ENCODE results near the gene RGS3. TPM values are rescaled to one million over a fixed set of nuclear protein-coding genes. Genes with fewer than 3 reads are reported as not detected.
"Not testable (repeated sequence)": the region's sequence is repeated elsewhere in the genome, so short reads cannot be mapped to it uniquely, and the experiment has no call there.

The RGS3 gene
- total RNA-seq, 8 experiments from 2014 or later: 5.7 to 82.3 (median 50.6) TPM

DNA sequence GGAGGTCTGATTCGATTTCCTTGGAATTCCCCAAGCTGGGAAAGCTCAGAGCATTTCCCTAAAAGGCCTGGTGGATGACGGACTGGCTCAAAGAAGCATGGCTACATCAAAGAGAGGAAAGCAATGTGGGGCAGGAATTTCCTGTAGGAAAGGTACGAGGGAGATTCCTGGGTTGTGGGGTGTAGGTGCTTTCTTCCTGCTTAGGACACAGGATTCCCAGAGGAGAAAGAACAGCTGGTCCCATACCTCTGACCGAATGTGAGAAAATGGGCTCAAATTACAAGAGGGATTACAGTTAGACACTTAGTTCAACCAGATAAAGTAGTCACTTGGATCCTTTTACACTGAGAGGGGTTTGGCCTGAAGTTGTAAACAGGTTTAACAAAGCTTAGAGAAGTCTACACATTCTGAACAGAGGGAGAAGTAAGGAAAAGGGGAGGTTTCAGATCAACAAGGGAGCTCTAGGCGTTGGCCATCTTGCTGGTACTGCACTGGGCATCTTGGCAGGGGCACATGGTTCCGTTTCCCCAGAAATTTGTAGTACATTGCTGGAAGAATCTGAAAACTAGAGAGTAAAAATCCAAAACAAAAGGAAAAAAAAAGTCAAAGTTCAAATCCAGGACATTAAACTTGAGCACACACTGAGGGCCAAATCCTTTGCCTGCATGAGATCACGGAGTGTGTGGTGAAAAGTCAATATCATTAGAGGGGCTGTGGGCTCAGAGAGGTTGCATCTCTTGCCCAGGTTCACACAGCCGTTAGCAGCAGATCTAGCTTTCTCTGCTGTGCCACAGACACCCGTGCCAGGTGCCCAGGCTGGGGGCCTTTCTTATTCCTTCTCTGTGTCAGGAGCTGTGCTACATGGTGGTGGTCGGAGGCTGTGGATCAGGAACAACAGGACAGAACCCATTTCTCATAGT, 171.3 kb downstream of the RGS3 start:
- 40 to 79% (median 59%) methylated on average over 2 to 6 of the region's 10 CpGs; no CpG with 5 or more reads in 2 of the 10 experiments for WGBS, 10 experiments
- Histone ChIP-seq H3K4me3 (no peak overlapping the region), H3K4me1 (replicated peaks in 1 of 2) (peaks cover 3 to 11% of the 10 kb centered on the region in 2 donors), H3K27ac (no peak overlapping the region)
- ATAC-seq (replicated peaks in 6 of 8): peak in 1 of 8 experiments; percentile 18
- in situ Hi-C loops (cut with MboI; ENCODE audit: low pct_unique_long_range_greater_than_20kb in 2 of 9, low sequenced_read_pairs in 9 of 9, unreplicated experiment in 9 of 9): no loop called here

DNA sequence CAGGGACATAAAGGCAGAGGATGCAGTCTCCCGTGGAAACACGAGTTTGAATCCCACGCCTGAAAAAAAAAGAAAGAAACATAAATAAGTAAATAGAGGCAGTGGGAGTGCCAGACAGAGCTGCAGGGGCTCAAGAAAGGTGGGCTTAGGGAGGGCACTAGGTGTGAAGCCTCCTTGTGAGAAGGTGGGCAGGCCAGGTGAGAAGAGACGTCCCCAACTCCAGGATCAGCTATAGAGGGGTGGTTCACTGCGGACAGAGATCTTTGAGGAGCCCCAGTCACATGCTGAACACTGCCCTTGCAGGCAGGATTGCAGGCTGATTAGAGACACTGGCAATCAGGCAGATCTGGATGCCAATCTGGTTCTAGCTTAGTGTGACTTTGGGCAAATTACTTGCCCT, 172.1 kb downstream of the RGS3 start:
- in situ Hi-C loops (cut with MboI; ENCODE audit: low pct_unique_long_range_greater_than_20kb in 2 of 9, low sequenced_read_pairs in 9 of 9, unreplicated experiment in 9 of 9): no loop called here
- H3K4me1 ChIP-seq (replicated peaks in 1 of 2): peaks cover 3 to 11% of the 10 kb centered on the region in 2 donors
- H3K27ac ChIP-seq: no peak overlapping the region
- ATAC-seq (replicated peaks in 6 of 8): no peak
- H3K4me3 ChIP-seq: no peak overlapping the region
- 74 to 100% (median 84%) methylated on average over 1 to 3 of the region's 5 CpGs; no CpG with 5 or more reads in 6 of the 10 experiments for WGBS, 10 experiments

DNA sequence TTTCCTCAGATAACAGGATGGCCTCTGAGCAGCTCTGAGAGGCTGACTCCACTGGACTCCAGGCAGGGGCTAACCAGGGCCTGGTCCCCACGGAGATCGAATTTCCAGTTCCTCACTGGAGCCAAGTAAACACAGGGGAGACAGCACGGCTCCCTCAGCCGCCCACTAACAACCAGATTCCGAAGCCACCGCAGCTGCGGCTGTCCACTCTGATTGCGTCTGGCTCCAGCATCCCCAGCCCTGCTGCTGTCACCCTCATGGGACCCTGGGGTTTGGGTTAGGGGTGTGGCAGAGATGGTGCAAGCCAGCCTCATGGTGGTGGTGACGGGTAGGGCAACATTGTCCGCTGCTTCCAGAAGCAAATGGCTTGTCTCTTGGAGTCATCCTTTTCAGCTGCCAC, 172.6 kb downstream of the RGS3 start:
- Histone ChIP-seq H3K27ac (no peak overlapping the region), H3K4me3 (no peak overlapping the region), H3K4me1 (replicated peaks in 1 of 2) (peaks cover 3 to 11% of the 10 kb centered on the region in 2 donors)
- WGBS, 10 experiments: 50 to 100% (median 91%) methylated on average over 2 of the region's 10 CpGs; no CpG with 5 or more reads in 6 of the 10 experiments
- no peak for ATAC-seq (replicated peaks in 6 of 8)
- in situ Hi-C loops (cut with MboI; ENCODE audit: low pct_unique_long_range_greater_than_20kb in 2 of 9, low sequenced_read_pairs in 9 of 9, unreplicated experiment in 9 of 9): no loop called here

DNA sequence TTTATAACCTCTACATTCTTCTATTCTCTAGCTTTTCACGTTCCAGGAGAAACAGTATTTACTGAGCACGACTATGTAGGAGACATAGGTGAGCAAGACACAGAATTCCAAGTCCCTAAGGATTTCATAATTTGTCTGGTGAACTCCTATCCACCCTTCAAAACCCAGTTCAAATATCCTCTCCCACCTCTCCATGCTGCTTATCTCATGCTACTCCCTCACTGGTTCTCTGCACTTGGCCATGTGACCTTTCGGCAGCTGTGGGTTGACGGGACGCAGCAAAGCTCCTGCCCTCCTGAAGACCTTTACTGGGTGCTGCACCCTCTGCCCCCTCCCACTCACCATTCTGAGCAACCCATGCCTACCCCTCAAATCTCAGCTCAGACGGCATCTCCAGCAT, 173.2 kb downstream of the RGS3 start:
- ATAC-seq (replicated peaks in 6 of 8): no peak
- H3K4me1 ChIP-seq (replicated peaks in 1 of 2): peaks cover 3 to 11% of the 10 kb centered on the region in 2 donors
- no peak overlapping the region for H3K4me3 ChIP-seq
- 80 to 100% (median 100%) methylated on average over 2 to 4 of the region's 6 CpGs; no CpG with 5 or more reads in 3 of the 10 experiments for WGBS, 10 experiments
- no peak overlapping the region for H3K27ac ChIP-seq
- in situ Hi-C loops (cut with MboI; ENCODE audit: low pct_unique_long_range_greater_than_20kb in 2 of 9, low sequenced_read_pairs in 9 of 9, unreplicated experiment in 9 of 9): no loop called here

DNA sequence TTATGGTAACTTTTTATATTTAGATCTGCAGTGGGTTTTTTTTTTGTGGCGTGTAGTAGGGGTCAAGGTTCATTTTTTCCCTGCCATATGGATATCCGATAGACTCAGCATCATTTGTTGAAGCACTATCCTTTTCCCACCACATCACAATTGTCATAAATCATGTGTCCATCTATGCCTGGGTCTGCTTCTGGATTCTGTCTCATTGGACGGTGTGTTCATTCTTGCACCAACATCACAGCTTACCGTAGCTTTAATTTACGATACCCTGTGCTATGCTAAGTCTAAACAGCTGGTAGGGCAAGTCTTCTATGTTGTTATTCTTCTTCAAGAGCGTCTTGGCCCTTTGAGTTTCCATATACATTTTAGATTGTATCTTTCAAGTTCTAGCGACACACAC, 175.0 kb downstream of the RGS3 start:
- ATAC-seq (replicated peaks in 6 of 8): peak in 5 of 8 experiments; percentile 15 to 59 (median 40)
- 33 to 90% (median 65%) methylated on average over 1 to 7 of the region's 7 CpGs for WGBS, 10 experiments
- Histone ChIP-seq H3K27ac (peak overlapping the region in 1 of 2 donors; percentile 2), H3K4me3 (no peak overlapping the region), H3K4me1 (replicated peaks in 1 of 2) (peaks cover 3 to 11% of the 10 kb centered on the region in 2 donors)
- in situ Hi-C loops (cut with MboI; ENCODE audit: low pct_unique_long_range_greater_than_20kb in 2 of 9, low sequenced_read_pairs in 9 of 9, unreplicated experiment in 9 of 9): no loop called here

DNA sequence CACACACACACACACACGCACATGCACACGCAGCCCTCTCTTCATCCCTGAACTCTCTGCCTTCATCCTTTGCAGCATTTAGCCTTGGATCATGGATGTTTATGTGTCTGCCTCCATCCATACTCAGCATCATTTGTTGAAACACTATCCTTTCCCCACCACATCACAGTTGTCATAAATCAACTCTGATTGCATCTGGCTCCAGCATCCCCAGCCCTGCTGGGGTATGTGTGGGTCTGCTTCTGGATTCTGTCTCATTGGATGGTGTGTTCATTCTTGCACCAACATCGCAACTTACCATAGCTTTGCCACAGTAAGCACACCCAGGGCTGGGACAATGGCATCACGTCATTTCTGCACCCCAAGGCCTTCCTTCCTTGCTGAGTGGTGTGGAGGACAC, 175.4 kb downstream of the RGS3 start:
- peaks cover 3 to 11% of the 10 kb centered on the region in 2 donors for H3K4me1 ChIP-seq (replicated peaks in 1 of 2)
- in situ Hi-C loops (cut with MboI; ENCODE audit: low pct_unique_long_range_greater_than_20kb in 2 of 9, low sequenced_read_pairs in 9 of 9, unreplicated experiment in 9 of 9): no loop called here
- ATAC-seq (replicated peaks in 6 of 8): peak in 5 of 8 experiments; percentile 67 to 82 (median 76)
- no peak overlapping the region for H3K4me3 ChIP-seq
- peak overlapping the region in 1 of 2 donors; percentile 2 for H3K27ac ChIP-seq
- 30 to 100% (median 85%) methylated on average over 1 to 4 of the region's 4 CpGs; no CpG with 5 or more reads in 1 of the 10 experiments for WGBS, 10 experiments

DNA sequence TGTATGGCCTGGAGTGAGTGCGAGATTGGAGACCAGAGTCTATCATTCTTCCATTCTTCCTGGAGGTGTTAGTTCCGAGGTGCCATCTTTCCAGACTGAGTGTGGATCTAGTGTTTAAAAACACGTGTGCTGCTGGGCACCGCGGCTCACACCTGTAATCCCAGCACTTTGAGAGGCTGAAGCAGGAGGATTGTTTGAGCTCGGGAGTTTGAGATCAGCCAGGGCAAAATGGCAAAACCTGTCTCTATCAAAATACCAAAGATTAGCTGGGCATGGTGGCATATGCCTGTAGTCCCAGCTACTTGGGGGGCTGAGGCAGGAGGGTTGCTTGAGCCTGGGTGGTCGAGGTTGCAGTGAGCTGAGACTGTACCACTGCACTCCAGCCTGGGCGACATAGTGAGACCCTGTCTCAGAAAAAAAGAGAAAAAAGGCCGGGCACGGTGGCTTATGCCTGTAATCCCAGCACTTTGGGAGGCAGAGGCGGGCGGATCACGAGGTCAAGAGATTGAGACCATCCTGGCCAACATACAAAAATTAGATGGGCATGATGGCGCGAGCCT, 176.0 kb downstream of the RGS3 start:
- WGBS, 10 experiments: 76 to 100% (median 95%) methylated on average over 1 to 9 of the region's 15 CpGs; no CpG with 5 or more reads in 4 of the 10 experiments
- H3K4me3 ChIP-seq; H3K27ac ChIP-seq; ATAC-seq (replicated peaks in 6 of 8); in situ Hi-C loops (cut with MboI; ENCODE audit: low pct_unique_long_range_greater_than_20kb in 2 of 9, low sequenced_read_pairs in 9 of 9, unreplicated experiment in 9 of 9): not testable (repeated sequence)
- peaks cover 0 to 11% of the 10 kb centered on the region in 2 donors for H3K4me1 ChIP-seq (replicated peaks in 1 of 2)

DNA sequence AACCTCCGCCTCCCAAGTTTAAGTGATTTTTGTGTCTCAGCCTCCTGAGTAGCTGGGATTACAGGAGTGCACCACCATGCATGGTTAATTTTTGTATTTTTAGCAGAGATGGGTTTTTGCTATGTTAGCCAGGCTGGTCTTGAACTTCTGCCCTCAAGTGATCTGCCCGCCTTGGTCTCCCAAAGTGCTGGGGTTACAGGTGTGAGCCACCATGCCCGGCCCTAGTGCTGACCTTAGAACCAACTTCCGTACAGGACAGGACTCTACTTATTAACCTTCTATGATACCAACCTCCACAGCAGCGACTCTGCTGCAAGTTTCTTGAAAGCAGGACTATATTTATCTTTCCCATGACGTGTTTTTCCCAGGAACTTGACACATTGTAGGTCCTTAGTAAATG, 176.9 kb downstream of the RGS3 start:
- in situ Hi-C loops (cut with MboI; ENCODE audit: low pct_unique_long_range_greater_than_20kb in 2 of 9, low sequenced_read_pairs in 9 of 9, unreplicated experiment in 9 of 9): no loop called here
- ATAC-seq (replicated peaks in 6 of 8): no peak
- 58 to 100% (median 82%) methylated on average over 1 to 5 of the region's 6 CpGs; no CpG with 5 or more reads in 2 of the 10 experiments for WGBS, 10 experiments
- H3K4me1 ChIP-seq (replicated peaks in 1 of 2): peaks cover 0 to 11% of the 10 kb centered on the region in 2 donors
- no peak overlapping the region for H3K27ac ChIP-seq
- H3K4me3 ChIP-seq: no peak overlapping the region

DNA sequence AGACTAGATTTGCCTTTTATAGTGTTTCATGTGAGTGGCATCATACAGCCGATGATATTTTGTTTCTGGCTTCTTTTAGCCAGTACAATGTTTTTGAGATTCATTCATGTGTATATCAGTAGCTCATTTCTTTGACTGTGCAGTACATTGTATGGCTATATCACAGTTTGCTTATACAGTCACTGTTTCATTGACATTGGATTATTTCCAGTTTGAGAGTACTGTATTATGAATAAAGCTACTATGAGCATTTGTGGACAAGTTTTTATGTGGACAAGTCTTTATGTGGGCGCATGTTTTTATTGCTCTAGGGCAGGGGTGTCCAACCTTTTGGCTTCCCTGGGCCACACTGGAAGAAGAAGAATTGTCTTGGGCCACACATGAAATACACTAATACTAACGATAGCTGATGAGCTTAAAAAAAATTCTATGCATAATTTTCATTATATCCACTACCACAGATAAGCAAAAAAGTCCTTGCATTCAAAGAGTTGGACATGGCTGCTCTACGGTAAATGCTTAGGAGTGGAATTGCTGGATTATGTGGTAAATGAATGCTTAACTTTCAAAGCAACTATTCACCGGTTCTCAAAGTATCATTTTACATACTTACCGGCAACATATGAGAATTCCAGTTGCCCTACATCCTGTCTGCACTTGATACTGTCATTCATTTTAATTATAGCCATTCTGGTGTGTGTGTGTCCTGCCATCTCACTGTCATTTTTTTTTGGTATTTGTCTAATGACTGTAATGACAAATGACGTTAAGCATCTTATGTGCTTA, 177.8 kb downstream of the RGS3 start:
- ATAC-seq (replicated peaks in 6 of 8): no peak
- Histone ChIP-seq H3K27ac (no peak overlapping the region), H3K4me1 (replicated peaks in 1 of 2) (peaks cover 0 to 11% of the 10 kb centered on the region in 2 donors), H3K4me3 (no peak overlapping the region)
- in situ Hi-C loops (cut with MboI; ENCODE audit: low pct_unique_long_range_greater_than_20kb in 2 of 9, low sequenced_read_pairs in 9 of 9, unreplicated experiment in 9 of 9): no loop called here
- 50 to 98% (median 87%) methylated on average over 1 to 7 of the region's 7 CpGs for WGBS, 10 experiments

DNA sequence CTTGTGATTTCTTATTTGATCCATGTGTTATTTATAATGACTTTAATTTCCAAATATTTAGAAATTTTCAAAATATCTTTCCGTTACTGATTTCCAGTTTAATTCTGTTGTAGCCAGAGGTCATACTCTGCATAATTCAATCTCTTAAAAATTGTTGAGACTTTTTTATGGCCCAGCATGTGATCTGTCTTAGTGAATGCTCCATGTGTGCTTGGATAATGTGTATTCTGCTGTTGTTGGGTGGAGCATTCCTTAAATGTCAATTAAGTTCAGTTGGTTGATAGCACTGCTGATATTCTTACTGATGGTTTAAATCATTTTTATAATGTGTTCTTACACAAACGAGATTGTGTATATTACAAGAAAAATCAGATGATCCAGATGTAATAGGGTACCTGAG, 180.8 kb downstream of the RGS3 start:
- H3K4me3 ChIP-seq: no peak overlapping the region
- 0 to 100% (median 78%) methylated on average over 1 to 2 of the region's 2 CpGs for WGBS, 10 experiments
- in situ Hi-C loops (cut with MboI; ENCODE audit: low pct_unique_long_range_greater_than_20kb in 2 of 9, low sequenced_read_pairs in 9 of 9, unreplicated experiment in 9 of 9): no loop called here
- peak in 3 of 8 experiments; percentile 30 to 84 (median 75) for ATAC-seq (replicated peaks in 6 of 8)
- no peak overlapping the region for H3K27ac ChIP-seq
- peaks cover 0 to 2% of the 10 kb centered on the region in 2 donors for H3K4me1 ChIP-seq (replicated peaks in 1 of 2)

DNA sequence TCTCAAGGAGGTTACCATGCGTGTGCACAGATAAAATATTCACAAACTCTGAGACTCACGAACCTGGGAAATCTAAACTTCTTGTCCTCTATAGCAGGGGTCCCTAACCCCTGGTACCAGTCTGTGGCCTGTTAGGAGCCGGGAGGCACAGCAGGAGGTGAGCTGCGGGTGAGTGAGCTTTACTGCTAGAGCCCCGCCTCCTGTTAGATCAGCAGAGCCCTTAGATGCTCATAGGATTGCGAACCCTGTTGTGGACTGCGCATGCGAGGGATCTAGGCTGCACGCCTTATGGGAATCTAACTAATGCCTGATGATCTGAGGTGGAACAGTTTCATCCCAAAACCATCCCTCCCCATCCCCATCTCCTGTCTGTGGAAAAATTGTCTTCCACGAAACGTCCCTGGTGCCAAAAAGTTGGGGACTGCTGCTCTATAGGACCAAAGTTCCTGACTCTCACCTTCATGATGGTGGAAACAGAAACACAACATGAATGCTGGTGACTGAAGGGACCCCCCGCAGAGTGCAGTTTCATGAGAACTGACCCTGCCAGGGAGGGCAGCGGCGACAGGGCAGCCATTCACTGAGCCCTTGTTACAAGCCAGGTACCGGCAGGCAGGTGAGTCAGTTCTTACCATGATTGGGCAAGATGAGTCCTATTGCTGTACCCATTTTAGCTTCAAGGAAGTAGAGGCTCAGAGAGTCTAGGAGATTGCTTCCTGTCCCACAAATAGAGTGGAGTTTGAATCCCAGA, 181.9 kb downstream of the RGS3 start:
- in situ Hi-C loops (cut with MboI; ENCODE audit: low pct_unique_long_range_greater_than_20kb in 2 of 9, low sequenced_read_pairs in 9 of 9, unreplicated experiment in 9 of 9): loop anchor here in 1 of 9 experiments (5.0 kb wide), 1 partner anchor 48 kb away; no protein-coding TSS in a partner anchor
- WGBS, 10 experiments: 67 to 100% (median 77%) methylated on average over 1 to 7 of the region's 15 CpGs; no CpG with 5 or more reads in 3 of the 10 experiments
- Histone ChIP-seq H3K4me1 (replicated peaks in 1 of 2) (peaks cover 0 to 2% of the 10 kb centered on the region in 2 donors), H3K4me3 (no peak overlapping the region), H3K27ac (no peak overlapping the region)
- ATAC-seq (replicated peaks in 6 of 8): peak in 2 of 8 experiments; percentile 28 to 45

DNA sequence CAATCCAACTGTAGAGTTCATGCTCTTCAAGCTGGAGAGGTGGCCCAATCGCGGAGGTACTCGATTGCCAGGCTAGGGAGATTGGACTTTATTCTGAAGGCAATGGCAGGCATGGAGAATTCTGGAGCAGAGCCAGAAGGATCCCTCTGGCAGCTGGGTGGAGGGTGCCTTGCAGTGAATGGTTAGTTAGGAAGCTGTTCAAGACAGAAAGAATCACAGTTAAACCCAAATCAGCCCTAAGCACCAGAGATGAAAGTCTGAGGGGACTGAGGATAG, 182.4 kb downstream of the RGS3 start:
- H3K4me3 ChIP-seq: no peak overlapping the region
- H3K4me1 ChIP-seq (replicated peaks in 1 of 2): peaks cover 0 to 3% of the 10 kb centered on the region in 2 donors
- no peak overlapping the region for H3K27ac ChIP-seq
- 86 to 95% (median 92%) methylated on average over 2 to 3 of the region's 3 CpGs; no CpG with 5 or more reads in 6 of the 10 experiments for WGBS, 10 experiments
- in situ Hi-C loops (cut with MboI; ENCODE audit: low pct_unique_long_range_greater_than_20kb in 2 of 9, low sequenced_read_pairs in 9 of 9, unreplicated experiment in 9 of 9): loop anchor here in 1 of 9 experiments (5.0 kb wide), 1 partner anchor 49 kb away; no protein-coding TSS in a partner anchor
- ATAC-seq (replicated peaks in 6 of 8): no peak
